ENCODE results near the gene KIF16B. TPM values are rescaled to one million over a fixed set of nuclear protein-coding genes. Genes with fewer than 3 reads are reported as not detected.
"Not testable (repeated sequence)": the region's sequence is repeated elsewhere in the genome, so short reads cannot be mapped to it uniquely, and the experiment has no call there.

Gene KIF16B
- polyA plus RNA-seq, 6 donors from 2014 or later, result 3.2 to 7.1 (median 5.1) TPM

DNA sequence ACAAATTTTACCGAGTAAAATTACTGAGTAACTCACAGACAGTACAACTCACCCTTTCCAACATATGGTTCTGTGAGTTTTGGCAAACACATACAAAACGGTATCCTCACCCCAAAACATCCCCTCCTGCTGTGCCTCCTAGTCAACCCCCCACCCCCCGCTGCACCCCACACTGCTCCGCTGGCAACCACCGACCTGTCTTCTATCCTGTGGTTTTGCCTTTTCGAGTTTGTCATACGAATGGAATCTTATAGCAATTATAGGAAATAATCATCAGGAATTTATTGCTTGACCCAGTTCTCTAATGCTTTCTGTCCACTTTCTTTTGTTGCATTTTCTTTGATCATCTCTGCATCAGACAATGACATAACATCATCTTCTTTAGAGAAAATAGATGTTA lies 312.3 kb downstream of the KIF16B start:
- peaks cover 7 to 9% of the 10 kb centered on the region in 2 donors for H3K36me3 Mint-ChIP-seq
- DNase-seq (no peak), ATAC-seq (ENCODE audit: low read depth in 2 of 2) (no peak)
- peaks cover 6 to 15% (median 12%) of the 10 kb centered on the region in 7 donors for H3K9me3 Mint-ChIP-seq
- peaks cover 0 to 6% (median 0%) of the 10 kb centered on the region in 3 donors for H3K27me3 Mint-ChIP-seq
- H3K27ac Mint-ChIP-seq, result no peak overlapping the region
- peaks cover 8 to 16% (median 11%) of the 10 kb centered on the region in 3 donors for H3K4me1 Mint-ChIP-seq
- no peak overlapping the region for H3K4me3 Mint-ChIP-seq

DNA sequence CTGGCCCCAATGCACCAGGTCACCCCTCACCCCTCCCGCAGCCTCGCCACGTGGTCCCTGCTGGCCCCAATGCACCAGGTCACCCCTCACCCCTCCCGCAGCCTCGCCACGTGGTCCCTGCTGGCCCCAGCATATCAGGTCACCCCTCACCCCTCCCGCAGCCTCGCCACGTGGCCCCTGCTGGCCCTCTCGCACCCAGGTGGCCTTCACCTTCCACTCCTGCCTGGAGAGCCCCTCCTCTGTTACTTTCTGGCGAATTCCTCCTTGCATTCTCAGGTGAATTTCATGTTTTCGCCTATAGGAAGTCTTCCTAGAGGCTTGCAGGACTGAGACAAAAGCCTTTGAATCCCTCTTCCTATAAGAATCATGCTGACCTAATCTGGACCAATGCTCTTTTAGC lies 313.1 kb downstream of the KIF16B start:
- not testable (repeated sequence) for DNase-seq; H3K4me3 Mint-ChIP-seq; ATAC-seq (ENCODE audit: low read depth in 2 of 2); H3K27me3 Mint-ChIP-seq; H3K27ac Mint-ChIP-seq; H3K9me3 Mint-ChIP-seq; H3K36me3 Mint-ChIP-seq
- H3K4me1 Mint-ChIP-seq, result peaks cover 8 to 16% (median 11%) of the 10 kb centered on the region in 3 donors

DNA sequence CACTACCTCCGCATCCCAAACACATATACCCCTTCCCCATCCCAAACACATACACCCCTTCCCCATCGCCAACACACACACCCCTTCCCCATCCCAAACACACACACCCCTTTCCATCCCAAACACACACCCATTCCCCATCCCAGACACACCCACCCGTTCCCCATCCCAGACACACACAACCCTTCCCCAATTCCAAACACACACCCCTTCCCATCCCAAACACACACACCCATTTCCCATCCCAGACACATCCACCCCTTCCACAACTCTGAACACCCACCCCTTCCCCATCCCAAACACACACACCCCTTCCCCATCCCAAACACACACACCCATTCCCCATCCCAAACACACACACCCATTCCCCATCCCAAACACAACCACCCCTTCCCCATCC lies 314.5 kb downstream of the KIF16B start:
- H3K27me3 Mint-ChIP-seq, result peaks cover 0 to 6% (median 0%) of the 10 kb centered on the region in 3 donors
- H3K4me1 Mint-ChIP-seq, result peaks cover 2 to 12% (median 4%) of the 10 kb centered on the region in 3 donors
- no peak overlapping the region for H3K4me3 Mint-ChIP-seq
- ATAC-seq (ENCODE audit: low read depth in 2 of 2) (no peak), DNase-seq (no peak)
- peaks cover 0 to 4% (median 0%) of the 10 kb centered on the region in 7 donors for H3K9me3 Mint-ChIP-seq
- peak overlapping the region in 1 of 6 donors; percentile 56 for H3K27ac Mint-ChIP-seq
- no peaks in the 10 kb centered on the region for H3K36me3 Mint-ChIP-seq

DNA sequence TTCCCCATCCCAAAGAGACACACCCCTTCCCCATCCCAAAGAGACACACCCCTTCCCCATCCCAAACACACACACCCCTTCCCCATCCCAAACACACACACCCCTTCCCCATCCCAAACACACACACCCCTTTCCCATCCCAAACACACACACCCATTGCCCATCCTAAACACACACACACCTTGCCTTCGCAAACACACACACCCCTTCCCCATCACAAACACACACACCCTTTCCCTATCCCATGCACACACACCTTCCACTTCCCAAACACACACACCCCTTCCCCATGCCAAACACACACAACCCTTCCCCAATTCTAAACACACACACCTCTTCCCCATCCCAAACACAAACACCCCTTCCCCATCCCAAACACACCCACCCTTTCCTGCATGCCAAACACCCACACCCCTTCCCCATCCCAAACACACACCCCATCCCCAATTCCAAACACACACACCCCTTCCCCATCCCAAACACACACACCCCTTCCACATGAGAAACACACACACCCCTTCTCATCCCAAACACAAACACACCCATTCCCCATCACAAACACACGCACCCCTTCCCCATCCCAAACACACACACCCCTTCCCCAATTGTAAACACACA lies 315.3 kb downstream of the KIF16B start:
- H3K4me3 Mint-ChIP-seq, result no peak overlapping the region
- no peak for DNase-seq
- H3K36me3 Mint-ChIP-seq, result no peaks in the 10 kb centered on the region
- peaks cover 0 to 6% (median 0%) of the 10 kb centered on the region in 3 donors for H3K27me3 Mint-ChIP-seq
- no peak for ATAC-seq (ENCODE audit: low read depth in 2 of 2)
- H3K4me1 Mint-ChIP-seq, result peaks cover 0 to 9% (median 0%) of the 10 kb centered on the region in 3 donors
- H3K27ac Mint-ChIP-seq, result no peak overlapping the region
- peaks cover 0 to 4% (median 0%) of the 10 kb centered on the region in 7 donors for H3K9me3 Mint-ChIP-seq

DNA sequence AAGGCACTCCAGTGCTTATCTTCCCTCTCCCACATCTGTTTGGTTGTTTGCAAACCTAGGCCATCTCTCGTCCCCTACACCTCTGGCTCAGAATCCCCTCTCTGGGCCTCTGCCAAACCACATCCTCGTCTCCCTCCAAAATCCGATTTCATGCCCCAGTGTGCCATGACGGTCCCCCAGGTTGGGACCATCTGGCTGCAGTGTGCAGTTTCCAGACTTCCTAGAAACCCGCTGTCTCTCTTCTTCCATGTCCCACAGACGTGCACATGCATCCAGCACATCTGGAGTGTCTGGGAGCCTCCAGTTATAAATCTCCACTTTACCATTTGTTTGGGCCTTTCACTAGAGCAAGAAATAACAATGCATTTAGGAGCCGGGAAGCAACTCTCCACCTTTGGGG lies 316.2 kb downstream of the KIF16B start:
- ATAC-seq (ENCODE audit: low read depth in 2 of 2), result no peak
- no peaks in the 10 kb centered on the region for H3K36me3 Mint-ChIP-seq
- H3K27me3 Mint-ChIP-seq, result peaks cover 0 to 6% (median 0%) of the 10 kb centered on the region in 3 donors
- H3K27ac Mint-ChIP-seq, result peak overlapping the region in 1 of 6 donors; percentile 17
- no peak overlapping the region for H3K4me3 Mint-ChIP-seq
- peaks cover 0 to 4% (median 0%) of the 10 kb centered on the region in 7 donors for H3K9me3 Mint-ChIP-seq
- peaks cover 0 to 9% (median 0%) of the 10 kb centered on the region in 3 donors for H3K4me1 Mint-ChIP-seq
- DNase-seq, result no peak

DNA sequence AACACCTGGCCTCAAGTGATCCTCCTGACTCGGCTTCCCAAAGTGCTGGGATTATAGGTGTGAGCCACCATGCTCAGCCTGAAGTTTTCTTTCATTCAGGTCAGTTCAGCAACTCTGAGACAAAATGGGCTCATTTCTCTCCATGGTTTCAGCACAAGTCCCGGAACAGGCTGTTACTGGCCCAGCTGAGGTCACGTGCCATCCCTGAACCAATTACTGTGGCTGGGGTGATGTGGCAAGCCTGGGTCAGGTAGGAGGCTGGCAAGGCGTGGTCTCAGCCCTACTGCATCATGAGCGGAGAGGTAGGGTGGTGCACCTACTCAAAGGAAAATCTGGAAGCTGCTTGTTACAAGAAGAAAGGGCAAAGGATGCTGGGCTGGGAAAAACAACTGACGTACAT lies 326.4 kb downstream of the KIF16B start:
- no peak for ATAC-seq (ENCODE audit: low read depth in 2 of 2)
- H3K9me3 Mint-ChIP-seq, result peaks cover 0 to 7% (median 4%) of the 10 kb centered on the region in 7 donors
- peaks cover 4 to 17% (median 11%) of the 10 kb centered on the region in 3 donors for H3K4me1 Mint-ChIP-seq
- H3K36me3 Mint-ChIP-seq, result peaks cover 0 to 4% of the 10 kb centered on the region in 2 donors
- DNase-seq, result no peak
- no peak overlapping the region for H3K27ac Mint-ChIP-seq
- peaks cover 0 to 5% (median 0%) of the 10 kb centered on the region in 3 donors for H3K27me3 Mint-ChIP-seq
- no peak overlapping the region for H3K4me3 Mint-ChIP-seq

DNA sequence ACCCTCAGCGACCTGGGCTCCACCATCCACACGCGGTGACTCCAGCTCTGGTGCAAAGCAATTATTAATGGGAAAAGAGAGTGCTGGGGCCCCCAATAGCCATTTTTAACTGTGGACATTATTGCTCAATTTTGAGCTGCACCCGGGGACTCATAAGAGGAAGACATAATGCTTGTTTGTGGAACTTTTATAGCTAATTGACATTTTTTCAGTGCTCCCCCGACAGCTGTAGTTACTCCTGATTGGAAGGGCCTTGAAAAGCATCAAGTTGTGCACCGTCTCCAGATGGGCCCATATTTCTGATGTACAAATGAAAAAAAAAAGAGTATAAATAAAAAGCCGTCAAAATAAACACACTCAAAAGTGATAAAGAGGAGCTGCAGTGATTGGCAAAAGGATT lies 327.0 kb downstream of the KIF16B start:
- no peak for ATAC-seq (ENCODE audit: low read depth in 2 of 2)

DNA sequence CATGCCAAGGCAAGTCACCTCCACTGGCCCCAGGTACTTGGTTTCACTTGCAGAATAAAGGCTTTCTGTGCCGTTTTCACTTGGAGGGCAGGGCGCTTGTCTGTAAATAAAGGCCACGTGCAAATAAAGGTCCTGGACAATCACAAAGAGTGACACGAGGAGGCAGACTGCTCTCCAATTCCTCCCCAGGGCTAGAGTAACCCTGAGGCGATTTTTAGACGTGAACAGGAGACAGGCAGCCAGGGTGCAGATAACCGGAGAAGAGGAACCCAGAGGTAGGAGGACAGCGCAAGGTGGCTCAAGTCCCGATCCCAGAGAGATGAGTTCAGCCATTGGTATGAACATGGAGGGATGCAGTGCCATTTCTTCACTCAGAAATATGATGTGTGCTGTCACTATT lies 327.4 kb downstream of the KIF16B start:
- H3K4me3 Mint-ChIP-seq, result no peak overlapping the region
- DNase-seq (no peak), ATAC-seq (ENCODE audit: low read depth in 2 of 2) (no peak)
- H3K9me3 Mint-ChIP-seq, result peaks cover 0 to 7% (median 4%) of the 10 kb centered on the region in 7 donors
- H3K27me3 Mint-ChIP-seq, result peaks cover 0 to 5% (median 0%) of the 10 kb centered on the region in 3 donors
- peaks cover 6 to 18% (median 12%) of the 10 kb centered on the region in 3 donors for H3K4me1 Mint-ChIP-seq
- H3K36me3 Mint-ChIP-seq, result peaks cover 0 to 4% of the 10 kb centered on the region in 2 donors
- H3K27ac Mint-ChIP-seq, result no peak overlapping the region

More for the DNA sequence above, 327.0 kb downstream of the KIF16B start:
- peaks cover 0 to 4% of the 10 kb centered on the region in 2 donors for H3K36me3 Mint-ChIP-seq
- peaks cover 0 to 5% (median 0%) of the 10 kb centered on the region in 3 donors for H3K27me3 Mint-ChIP-seq
- no peak overlapping the region for H3K4me3 Mint-ChIP-seq
- no peak overlapping the region for H3K27ac Mint-ChIP-seq
- DNase-seq, result no peak
- peaks cover 6 to 18% (median 12%) of the 10 kb centered on the region in 3 donors for H3K4me1 Mint-ChIP-seq
- peaks cover 0 to 7% (median 4%) of the 10 kb centered on the region in 7 donors for H3K9me3 Mint-ChIP-seq

DNA sequence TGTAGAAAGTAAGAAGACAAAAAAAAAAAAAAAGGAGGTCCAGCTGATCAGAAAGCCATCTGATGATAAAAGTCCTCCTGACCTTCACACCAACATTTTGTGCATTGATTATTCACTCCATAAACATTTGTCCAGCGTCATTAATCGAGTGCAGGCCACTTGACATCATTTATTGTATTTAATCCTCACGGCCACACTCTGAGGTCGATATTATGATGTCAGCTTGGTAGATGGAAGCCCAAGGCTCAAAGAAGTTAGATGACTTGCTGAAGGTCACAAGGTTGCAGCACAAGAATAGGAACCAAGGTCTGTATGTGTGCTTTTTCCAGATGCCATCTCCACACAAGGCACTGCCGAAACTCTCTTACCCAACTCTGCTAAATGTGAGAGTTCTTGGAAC lies 328.4 kb downstream of the KIF16B start:
- no peak for ATAC-seq (ENCODE audit: low read depth in 2 of 2)
- H3K36me3 Mint-ChIP-seq, result peaks cover 0 to 11% of the 10 kb centered on the region in 2 donors
- no peak overlapping the region for H3K4me3 Mint-ChIP-seq
- H3K4me1 Mint-ChIP-seq, result peaks cover 6 to 18% (median 12%) of the 10 kb centered on the region in 3 donors
- peaks cover 0 to 5% (median 0%) of the 10 kb centered on the region in 3 donors for H3K27me3 Mint-ChIP-seq
- H3K9me3 Mint-ChIP-seq, result peaks cover 0 to 16% (median 14%) of the 10 kb centered on the region in 7 donors
- DNase-seq, result no peak
- H3K27ac Mint-ChIP-seq, result no peak overlapping the region

DNA sequence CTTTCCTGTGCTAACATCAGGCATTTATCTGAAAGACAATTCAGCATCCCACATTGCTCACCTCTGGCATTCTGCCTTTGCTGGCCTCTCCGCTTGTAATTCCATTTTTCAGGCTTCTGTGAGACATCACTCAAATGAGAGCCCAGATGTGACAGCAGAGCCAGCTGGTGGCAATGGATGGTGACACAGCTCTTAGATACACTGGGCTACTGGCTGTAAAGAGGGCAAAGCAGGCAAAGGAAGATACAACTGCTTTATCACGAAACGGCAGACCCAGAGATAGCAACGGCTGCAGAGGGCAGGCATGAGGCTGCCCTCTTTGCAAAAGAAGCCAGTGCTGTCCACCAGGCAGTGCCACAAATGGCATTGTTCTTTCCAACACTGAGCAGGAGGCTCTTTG lies 329.8 kb downstream of the KIF16B start:
- DNase-seq, result no peak
- Mint-ChIP-seq H3K27me3 (peaks cover 0 to 5% (median 0%) of the 10 kb centered on the region in 3 donors), H3K36me3 (peaks cover 6 to 21% of the 10 kb centered on the region in 2 donors), H3K4me3 (no peak overlapping the region), H3K4me1 (peaks cover 6 to 18% (median 15%) of the 10 kb centered on the region in 3 donors), H3K9me3 (peaks cover 6 to 25% (median 19%) of the 10 kb centered on the region in 7 donors), H3K27ac (peak overlapping the region in 2 of 6 donors; percentile 6 to 21)
- no peak for ATAC-seq (ENCODE audit: low read depth in 2 of 2)

DNA sequence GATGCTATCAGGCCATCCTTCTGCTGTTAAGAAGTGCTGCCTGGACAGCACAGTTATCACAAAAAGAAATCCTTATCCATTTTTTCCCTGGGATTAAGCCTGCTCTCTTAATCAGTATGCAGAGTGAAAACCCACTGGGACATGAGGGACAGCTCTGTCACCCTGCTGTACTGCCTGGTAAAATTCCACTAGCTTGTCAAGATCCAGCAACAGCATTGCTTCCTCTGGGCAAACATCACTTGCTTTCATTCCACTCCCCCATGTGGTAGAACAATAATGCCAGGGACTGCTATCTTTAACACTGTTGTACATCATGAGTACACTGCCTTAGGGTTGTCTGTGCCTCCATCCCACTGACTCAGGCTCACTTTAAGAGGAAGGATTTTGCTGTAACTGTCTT lies 331.3 kb downstream of the KIF16B start:
- H3K9me3 Mint-ChIP-seq, result peaks cover 10 to 39% (median 34%) of the 10 kb centered on the region in 7 donors
- peak overlapping the region in 1 of 6 donors; percentile 88 for H3K27ac Mint-ChIP-seq
- H3K27me3 Mint-ChIP-seq, result no peaks in the 10 kb centered on the region
- H3K4me3 Mint-ChIP-seq, result no peak overlapping the region
- ATAC-seq (ENCODE audit: low read depth in 2 of 2), result peak; percentile 28 to 65
- H3K36me3 Mint-ChIP-seq, result peaks cover 6 to 36% of the 10 kb centered on the region in 2 donors
- DNase-seq, result peak; percentile 18
- peaks cover 6 to 18% (median 15%) of the 10 kb centered on the region in 3 donors for H3K4me1 Mint-ChIP-seq

DNA sequence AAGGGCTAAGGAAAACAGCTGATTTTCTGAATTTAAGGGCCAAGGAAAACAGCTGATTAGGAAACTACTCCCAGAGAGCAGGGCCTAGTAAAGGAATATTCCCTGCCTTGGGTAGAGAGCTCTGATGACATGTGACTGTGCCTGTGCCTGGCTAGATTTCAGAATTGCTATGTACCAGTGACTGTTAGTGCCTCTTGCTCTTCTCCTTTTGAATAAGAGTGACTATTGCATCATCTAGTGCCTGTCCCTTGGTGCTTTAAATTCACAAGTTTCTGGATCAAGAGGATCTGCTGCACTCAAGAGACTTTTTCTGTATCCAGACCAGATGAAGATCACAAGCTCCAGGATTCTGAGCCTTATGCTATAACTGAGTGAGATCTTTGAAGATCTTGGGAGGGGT lies 332.9 kb downstream of the KIF16B start:
- DNase-seq, result no peak
- Mint-ChIP-seq H3K36me3 (peaks cover 6 to 38% of the 10 kb centered on the region in 2 donors), H3K9me3 (peaks cover 10 to 41% (median 34%) of the 10 kb centered on the region in 7 donors), H3K4me3 (no peak overlapping the region), H3K27me3 (no peaks in the 10 kb centered on the region), H3K27ac (no peak overlapping the region), H3K4me1 (peaks cover 6 to 17% (median 16%) of the 10 kb centered on the region in 3 donors)
- ATAC-seq (ENCODE audit: low read depth in 2 of 2), result no peak

DNA sequence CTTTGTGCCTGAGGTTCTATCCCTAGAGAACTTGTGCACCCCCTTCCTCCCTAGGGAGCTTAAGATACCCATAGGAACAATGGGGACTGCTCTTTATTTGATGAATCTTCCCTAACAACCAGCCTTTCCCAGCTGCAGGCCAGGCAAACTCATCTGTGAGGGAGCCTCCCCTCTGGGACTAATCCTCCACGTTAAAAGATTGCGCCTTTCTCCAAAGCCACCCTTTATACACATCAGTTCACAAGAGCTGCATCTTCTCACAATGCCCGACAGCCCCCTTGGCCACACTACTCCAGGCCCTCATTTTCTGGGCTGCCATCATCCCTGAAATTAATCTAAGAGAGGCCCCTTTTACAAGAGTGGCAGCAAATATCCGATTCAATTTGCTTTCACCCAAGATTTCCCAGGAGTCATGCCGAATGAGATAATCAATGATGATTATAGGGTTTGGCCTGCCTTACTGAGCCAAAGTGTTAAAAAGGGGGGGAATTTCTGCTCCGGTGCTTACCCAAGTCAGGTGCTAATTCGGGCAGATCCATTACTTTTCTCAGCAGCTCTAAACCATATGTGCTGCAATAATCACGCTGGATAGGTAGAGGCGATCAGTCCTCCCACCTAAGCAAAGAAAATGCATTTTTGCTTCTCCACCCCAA lies 336.5 kb downstream of the KIF16B start:
- peaks cover under 1 to 5% (median 3%) of the 10 kb centered on the region in 3 donors for H3K4me1 Mint-ChIP-seq
- H3K4me3 Mint-ChIP-seq, result no peak overlapping the region
- H3K27ac Mint-ChIP-seq, result peak overlapping the region in 2 of 6 donors; percentile 17 to 80
- no peak for DNase-seq
- peaks cover 10 to 41% (median 34%) of the 10 kb centered on the region in 7 donors for H3K9me3 Mint-ChIP-seq
- peaks cover 6 to 38% of the 10 kb centered on the region in 2 donors for H3K36me3 Mint-ChIP-seq
- H3K27me3 Mint-ChIP-seq, result no peaks in the 10 kb centered on the region
- ATAC-seq (ENCODE audit: low read depth in 2 of 2), result no peak
